ENCODE results near the gene SLC27A1. TPM values are rescaled to one million over a fixed set of nuclear protein-coding genes. Genes with fewer than 3 reads are reported as not detected.

SLC27A1 gene
- total RNA-seq, 2 donors from 2014 or later: 11.8 to 16.9 TPM

- Histone ChIP-seq H3K9me3 (ENCODE audit: control insufficient read depth, low read length) (no peaks in the 10 kb centered on the region), H3K27ac (ENCODE audit: low read depth, low read length) (no peak overlapping the region), H3K27me3 (ENCODE audit: control insufficient read depth, insufficient read depth, low read length, poor library complexity, severe bottlenecking) (peaks cover 9% of the 10 kb centered on the region), H3K4me3 (ENCODE audit: low read length) (no peak overlapping the region), H3K36me3 (ENCODE audit: control insufficient read depth, insufficient read depth, low read length) (no peaks in the 10 kb centered on the region), H3K9ac (ENCODE audit: extremely low read depth, low read length, poor library complexity, severe bottlenecking) (no peak overlapping the region), H3K4me1 (ENCODE audit: control insufficient read depth, insufficient read depth, low read length) (no peaks in the 10 kb centered on the region)
- TF ChIP-seq, protein P1, sequence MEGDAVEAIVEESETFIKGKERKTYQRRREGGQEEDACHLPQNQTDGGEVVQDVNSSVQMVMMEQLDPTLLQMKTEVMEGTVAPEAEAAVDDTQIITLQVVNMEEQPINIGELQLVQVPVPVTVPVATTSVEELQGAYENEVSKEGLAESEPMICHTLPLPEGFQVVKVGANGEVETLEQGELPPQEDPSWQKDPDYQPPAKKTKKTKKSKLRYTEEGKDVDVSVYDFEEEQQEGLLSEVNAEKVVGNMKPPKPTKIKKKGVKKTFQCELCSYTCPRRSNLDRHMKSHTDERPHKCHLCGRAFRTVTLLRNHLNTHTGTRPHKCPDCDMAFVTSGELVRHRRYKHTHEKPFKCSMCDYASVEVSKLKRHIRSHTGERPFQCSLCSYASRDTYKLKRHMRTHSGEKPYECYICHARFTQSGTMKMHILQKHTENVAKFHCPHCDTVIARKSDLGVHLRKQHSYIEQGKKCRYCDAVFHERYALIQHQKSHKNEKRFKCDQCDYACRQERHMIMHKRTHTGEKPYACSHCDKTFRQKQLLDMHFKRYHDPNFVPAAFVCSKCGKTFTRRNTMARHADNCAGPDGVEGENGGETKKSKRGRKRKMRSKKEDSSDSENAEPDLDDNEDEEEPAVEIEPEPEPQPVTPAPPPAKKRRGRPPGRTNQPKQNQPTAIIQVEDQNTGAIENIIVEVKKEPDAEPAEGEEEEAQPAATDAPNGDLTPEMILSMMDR (conservative IDR thresholded peaks at IDR 0.05): no peak
- no peak for DNase-seq
- Mint-ChIP-seq H3K4me3 (no peak overlapping the region), H3K4me1 (no peaks in the 10 kb centered on the region), H3K36me3 (ENCODE audit: low read depth) (no peaks in the 10 kb centered on the region), H3K27me3 (ENCODE audit: insufficient read depth) (peaks cover 53% of the 10 kb centered on the region), H3K9me3 (peaks cover 4% of the 10 kb centered on the region), H3K27ac (no peak overlapping the region)
- WGBS, 2 experiments (ENCODE audit: insufficient coverage in 1 of 2, insufficient read length in 1 of 2): 80 to 99% methylated on average over 1 to 3 of the region's 4 CpGs
Observed at GRCh38 chr19:17541184-17541759, 70.9 kb downstream of the SLC27A1 start.

DNA sequence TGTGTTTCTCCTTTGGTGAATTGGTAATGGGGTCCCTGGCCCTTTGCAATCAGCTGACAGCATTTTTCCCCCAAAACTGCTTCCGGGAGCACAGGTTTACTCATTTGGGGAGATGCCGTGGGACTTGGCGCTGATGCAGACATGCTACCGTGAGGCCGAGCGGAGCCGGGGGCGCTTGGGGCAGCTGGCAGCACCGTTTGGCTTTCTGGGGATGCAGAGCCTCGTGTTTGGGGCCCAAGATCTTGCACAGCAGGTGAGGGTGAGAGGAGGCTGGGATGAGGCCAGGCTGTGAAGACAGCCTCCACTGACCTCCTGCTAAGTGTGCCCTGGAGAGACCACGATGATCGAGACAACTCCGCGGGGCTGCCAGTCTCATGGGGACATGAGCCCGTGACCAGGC is 71.7 kb downstream of the SLC27A1 start:
- TF ChIP-seq, protein P1 (conservative IDR thresholded peaks at IDR 0.05): no peak
- no peak overlapping the region for H3K27ac Mint-ChIP-seq
- 86 to 94% methylated on average over 8 to 15 of the region's 15 CpGs for WGBS, 2 experiments (ENCODE audit: insufficient coverage in 1 of 2, insufficient read length in 1 of 2)
- DNase-seq: no peak
- peaks cover 4% of the 10 kb centered on the region for H3K9me3 Mint-ChIP-seq
- H3K4me3 Mint-ChIP-seq: no peak overlapping the region
- H3K27me3 Mint-ChIP-seq (ENCODE audit: insufficient read depth): peaks cover 49% of the 10 kb centered on the region
- no peak overlapping the region for H3K27ac ChIP-seq (ENCODE audit: low read depth, low read length)
- peaks cover 9% of the 10 kb centered on the region for H3K27me3 ChIP-seq (ENCODE audit: control insufficient read depth, insufficient read depth, low read length, poor library complexity, severe bottlenecking)
- H3K36me3 Mint-ChIP-seq (ENCODE audit: low read depth): no peaks in the 10 kb centered on the region
- H3K36me3 ChIP-seq (ENCODE audit: control insufficient read depth, insufficient read depth, low read length): no peaks in the 10 kb centered on the region
- H3K4me1 Mint-ChIP-seq: no peaks in the 10 kb centered on the region
- no peak overlapping the region for H3K9ac ChIP-seq (ENCODE audit: extremely low read depth, low read length, poor library complexity, severe bottlenecking)
- no peaks in the 10 kb centered on the region for H3K9me3 ChIP-seq (ENCODE audit: control insufficient read depth, low read length)
- H3K4me3 ChIP-seq (ENCODE audit: low read length): no peak overlapping the region
- no peaks in the 10 kb centered on the region for H3K4me1 ChIP-seq (ENCODE audit: control insufficient read depth, insufficient read depth, low read length)

GRCh38 chr19:17542793-17543582 is 72.7 kb downstream of the SLC27A1 start:
- no peak overlapping the region for H3K9ac ChIP-seq (ENCODE audit: extremely low read depth, low read length, poor library complexity, severe bottlenecking)
- WGBS, 2 experiments (ENCODE audit: insufficient coverage in 1 of 2, insufficient read length in 1 of 2): 86 to 94% methylated on average over 8 to 14 of the region's 14 CpGs
- no peak for DNase-seq
- Mint-ChIP-seq H3K4me1 (no peaks in the 10 kb centered on the region), H3K9me3 (peaks cover 4% of the 10 kb centered on the region), H3K36me3 (ENCODE audit: low read depth) (no peaks in the 10 kb centered on the region), H3K27ac (no peak overlapping the region), H3K27me3 (ENCODE audit: insufficient read depth) (peaks cover 39% of the 10 kb centered on the region), H3K4me3 (no peak overlapping the region)
- H3K4me1 ChIP-seq (ENCODE audit: control insufficient read depth, insufficient read depth, low read length): no peaks in the 10 kb centered on the region
- no peak overlapping the region for H3K4me3 ChIP-seq (ENCODE audit: low read length)
- H3K27me3 ChIP-seq (ENCODE audit: control insufficient read depth, insufficient read depth, low read length, poor library complexity, severe bottlenecking): peaks cover 9% of the 10 kb centered on the region
- TF ChIP-seq, protein P1 (conservative IDR thresholded peaks at IDR 0.05): no peak
- no peaks in the 10 kb centered on the region for H3K36me3 ChIP-seq (ENCODE audit: control insufficient read depth, insufficient read depth, low read length)
- no peaks in the 10 kb centered on the region for H3K9me3 ChIP-seq (ENCODE audit: control insufficient read depth, low read length)
- H3K27ac ChIP-seq (ENCODE audit: low read depth, low read length): no peak overlapping the region
